ENCODE measurements around the gene CCDC9.
"Not testable (repeated sequence)": the region's sequence is repeated elsewhere in the genome, so short reads cannot be mapped to it uniquely, and the experiment has no call there.

CCDC9 gene

GRCh38 chr19:47232422-47233211 lies 23.7 kb upstream of the CCDC9 start:
- DNase-seq = peak; percentile 15

- DNase-seq = no peak
Observed at GRCh38 chr19:47236072-47236675, 20.2 kb upstream of the CCDC9 start.

GRCh38 chr19:47239152-47239551 lies 17.2 kb upstream of the CCDC9 start:
- no peak for DNase-seq

GRCh38 chr19:47239610-47240296 lies 16.6 kb upstream of the CCDC9 start:
- peak; percentile 55 for DNase-seq

- DNase-seq = no peak
Observed at GRCh38 chr19:47240556-47240955, 15.8 kb upstream of the CCDC9 start.

GRCh38 chr19:47240996-47241918 lies 15.1 kb upstream of the CCDC9 start:
- peak; percentile 62 for DNase-seq

GRCh38 chr19:47241919-47242577 lies 14.3 kb upstream of the CCDC9 start:
- DNase-seq = no peak

- no peak for DNase-seq
Observed at GRCh38 chr19:47243364-47243775, 13.0 kb upstream of the CCDC9 start.

- peak; percentile 82 for DNase-seq
Observed at GRCh38 chr19:47243776-47244547, 12.4 kb upstream of the CCDC9 start.

- peak; percentile 15 for DNase-seq
Observed at GRCh38 chr19:47247308-47247990, 8.9 kb upstream of the CCDC9 start.

- DNase-seq = not testable (repeated sequence)
Observed at GRCh38 chr19:47253016-47253415, 3.3 kb upstream of the CCDC9 start.

GRCh38 chr19:47253467-47253881 lies 2.9 kb upstream of the CCDC9 start:
- DNase-seq = no peak

GRCh38 chr19:47253970-47254369 lies 2.4 kb upstream of the CCDC9 start:
- DNase-seq = no peak

- DNase-seq = peak; percentile 99
Observed at GRCh38 chr19:47256693-47257410, 527 bp downstream of the CCDC9 start.

- peak; percentile 54 for DNase-seq
Observed at GRCh38 chr19:47257411-47258169, 1.3 kb downstream of the CCDC9 start.

GRCh38 chr19:47258434-47258833 lies 2.1 kb downstream of the CCDC9 start:
- DNase-seq = no peak

- no peak for DNase-seq
Observed at GRCh38 chr19:47258895-47259555, 2.7 kb downstream of the CCDC9 start.

GRCh38 chr19:47260476-47260875 lies 4.2 kb downstream of the CCDC9 start:
- DNase-seq = no peak

Data from DMS79 treated with DMSO at 0.1 percent for 48 hours (cell line).